Measurements from ENCODE around the gene SRR. TPM values are rescaled to one million over a fixed set of nuclear protein-coding genes. Genes with fewer than 3 reads are reported as not detected.

Gene SRR
- total RNA-seq, 4 donors from 2014 or later: 12.3 to 31.7 (median 24.1) TPM

DNA sequence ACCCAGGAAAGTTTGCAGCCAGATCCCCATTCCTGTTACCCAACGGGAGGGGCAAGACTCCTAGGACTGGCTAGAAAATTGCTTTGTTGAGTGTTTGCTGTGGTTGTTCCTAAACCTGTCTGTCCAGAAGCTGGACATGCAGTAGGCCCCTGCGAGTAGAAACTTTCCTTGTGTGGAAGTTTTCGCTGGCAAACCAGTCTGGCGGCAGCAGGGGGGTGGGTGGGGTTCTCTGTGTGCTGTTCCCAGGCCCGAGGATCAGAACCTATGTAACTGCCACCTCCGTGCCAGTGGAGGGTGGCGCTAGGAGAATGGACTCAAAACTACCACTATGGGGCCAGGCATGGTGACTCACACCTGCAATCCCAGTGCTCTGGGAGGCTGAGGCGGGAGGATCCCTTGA lies 42.7 kb downstream of the SRR start:
- H3K36me3 ChIP-seq: peaks cover 0 to 4% of the 10 kb centered on the region in 2 donors
- H3K27ac ChIP-seq: no peak overlapping the region
- DNase-seq: no peak
- no peaks in the 10 kb centered on the region for H3K4me1 ChIP-seq
- no peak overlapping the region for H3K4me3 ChIP-seq (replicated peaks in 1 of 3)
- intact Hi-C loops (cut with DNase I): no loop called here
- H3K27me3 ChIP-seq: no peaks in the 10 kb centered on the region
- no peak for TF ChIP-seq POLR2A (IDR thresholded peaks at IDR 0.05)
- WGBS, 2 donors: 90 to 91% methylated on average over 6 to 8 of the region's 8 CpGs
- H3K9me3 ChIP-seq: no peaks in the 10 kb centered on the region

DNA sequence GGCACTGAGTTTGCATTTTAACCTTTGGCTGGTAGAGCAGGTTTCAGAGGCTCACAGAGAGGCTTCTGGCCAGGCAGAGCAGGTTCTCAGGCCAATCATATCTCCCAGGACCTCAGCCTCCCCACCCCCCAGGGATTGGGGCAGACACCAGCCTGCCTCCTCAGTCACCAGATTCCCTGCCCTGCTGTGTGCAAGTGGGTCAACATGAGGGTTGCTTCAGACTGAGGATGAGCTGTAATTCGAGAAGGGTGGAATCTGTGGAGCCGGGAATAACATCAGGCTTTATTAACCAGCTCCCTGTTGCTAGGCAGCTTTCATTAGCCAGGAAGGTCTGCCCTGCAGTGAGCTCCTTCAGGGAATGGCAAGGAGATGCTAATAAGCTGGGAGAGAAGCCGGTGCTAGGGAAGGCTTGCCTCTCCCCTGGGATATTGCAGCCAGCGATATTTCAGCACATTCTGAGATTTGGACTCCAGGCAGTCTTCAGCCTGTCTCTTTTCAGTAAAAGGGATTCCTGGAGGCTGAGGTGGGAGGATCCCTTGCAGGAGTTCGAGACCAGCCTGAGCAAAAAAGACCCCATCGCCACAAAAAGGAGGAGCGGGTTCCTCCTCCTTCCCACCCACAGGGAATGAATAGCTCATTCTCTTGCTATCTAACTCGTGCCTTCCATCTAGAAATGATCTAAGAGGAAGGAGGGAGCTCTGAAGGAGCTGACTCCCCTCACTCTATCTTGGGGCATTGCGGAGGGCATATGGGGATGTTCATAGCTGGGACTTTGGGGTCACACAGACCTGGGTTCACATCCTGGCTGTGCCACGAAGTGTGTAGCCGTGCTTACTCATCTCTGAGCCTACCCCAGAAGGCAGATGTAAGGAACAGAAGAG lies 44.3 kb downstream of the SRR start:
- no peak for DNase-seq
- 73 to 79% methylated on average over 5 to 11 of the region's 11 CpGs for WGBS, 2 donors
- Histone ChIP-seq H3K27me3 (no peaks in the 10 kb centered on the region), H3K36me3 (no peaks in the 10 kb centered on the region), H3K4me1 (no peaks in the 10 kb centered on the region), H3K4me3 (replicated peaks in 1 of 3) (no peak overlapping the region), H3K9me3 (no peaks in the 10 kb centered on the region), H3K27ac (no peak overlapping the region)
- TF ChIP-seq, protein P1, sequence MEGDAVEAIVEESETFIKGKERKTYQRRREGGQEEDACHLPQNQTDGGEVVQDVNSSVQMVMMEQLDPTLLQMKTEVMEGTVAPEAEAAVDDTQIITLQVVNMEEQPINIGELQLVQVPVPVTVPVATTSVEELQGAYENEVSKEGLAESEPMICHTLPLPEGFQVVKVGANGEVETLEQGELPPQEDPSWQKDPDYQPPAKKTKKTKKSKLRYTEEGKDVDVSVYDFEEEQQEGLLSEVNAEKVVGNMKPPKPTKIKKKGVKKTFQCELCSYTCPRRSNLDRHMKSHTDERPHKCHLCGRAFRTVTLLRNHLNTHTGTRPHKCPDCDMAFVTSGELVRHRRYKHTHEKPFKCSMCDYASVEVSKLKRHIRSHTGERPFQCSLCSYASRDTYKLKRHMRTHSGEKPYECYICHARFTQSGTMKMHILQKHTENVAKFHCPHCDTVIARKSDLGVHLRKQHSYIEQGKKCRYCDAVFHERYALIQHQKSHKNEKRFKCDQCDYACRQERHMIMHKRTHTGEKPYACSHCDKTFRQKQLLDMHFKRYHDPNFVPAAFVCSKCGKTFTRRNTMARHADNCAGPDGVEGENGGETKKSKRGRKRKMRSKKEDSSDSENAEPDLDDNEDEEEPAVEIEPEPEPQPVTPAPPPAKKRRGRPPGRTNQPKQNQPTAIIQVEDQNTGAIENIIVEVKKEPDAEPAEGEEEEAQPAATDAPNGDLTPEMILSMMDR (IDR thresholded peaks at IDR 0.05): no peak
- no peak for TF ChIP-seq POLR2A (IDR thresholded peaks at IDR 0.05)
- intact Hi-C loops (cut with DNase I): no loop called here

DNA sequence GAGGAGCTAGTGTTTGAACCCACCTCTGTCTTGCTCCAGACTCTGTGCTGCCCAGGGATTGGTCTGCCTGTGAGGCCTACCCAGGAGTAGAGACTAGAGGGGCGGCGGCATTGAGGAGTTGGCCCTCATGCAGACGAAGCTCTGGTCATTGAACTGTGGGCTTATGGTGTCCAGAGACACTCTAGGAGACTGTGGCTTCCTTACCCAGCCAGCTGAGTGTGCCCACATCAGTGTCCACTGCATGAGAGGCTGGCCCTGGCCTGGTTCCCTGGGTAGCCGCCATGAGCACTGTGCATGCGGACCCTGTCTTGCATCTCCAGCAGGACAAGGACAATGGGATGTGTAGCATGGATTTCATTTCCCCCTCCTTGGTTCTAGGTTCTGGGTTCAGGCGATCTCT lies 47.5 kb downstream of the SRR start:
- Histone ChIP-seq H3K27me3 (no peaks in the 10 kb centered on the region), H3K9me3 (no peaks in the 10 kb centered on the region), H3K27ac (no peak overlapping the region), H3K36me3 (no peaks in the 10 kb centered on the region), H3K4me3 (replicated peaks in 1 of 3) (no peak overlapping the region), H3K4me1 (no peaks in the 10 kb centered on the region)
- no peak for DNase-seq
- TF ChIP-seq POLR2A (IDR thresholded peaks at IDR 0.05): no peak
- TF ChIP-seq, protein P1 (IDR thresholded peaks at IDR 0.05): no peak
- intact Hi-C loops (cut with DNase I): no loop called here
- 96 to 98% methylated on average over 6 of the region's 6 CpGs for WGBS, 2 donors

DNA sequence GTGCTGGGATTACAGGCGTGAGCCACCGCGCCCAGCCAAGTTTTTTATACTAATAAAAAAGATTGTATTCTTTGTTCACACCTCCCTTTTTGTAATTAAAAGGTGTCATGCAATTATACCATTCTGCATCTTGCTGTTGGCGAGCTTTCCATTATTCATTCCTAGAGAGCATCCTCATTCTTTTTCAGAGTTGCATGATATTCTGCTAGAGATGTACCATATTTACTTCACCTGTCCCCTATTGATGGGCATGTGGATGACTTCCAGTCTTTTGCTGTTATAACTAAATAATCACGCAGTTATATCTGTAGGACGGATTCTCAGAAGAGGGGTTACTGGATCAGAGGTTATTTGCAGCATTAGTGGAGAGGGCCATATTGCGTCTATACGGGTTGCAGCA lies 50.6 kb downstream of the SRR start:
- no peak for DNase-seq
- intact Hi-C loops (cut with DNase I): no loop called here
- WGBS, 2 donors: 84 to 86% methylated on average over 8 of the region's 8 CpGs
- Histone ChIP-seq H3K9me3 (no peaks in the 10 kb centered on the region), H3K27me3 (no peaks in the 10 kb centered on the region), H3K4me3 (replicated peaks in 1 of 3) (no peak overlapping the region), H3K4me1 (no peaks in the 10 kb centered on the region), H3K36me3 (no peaks in the 10 kb centered on the region), H3K27ac (no peak overlapping the region)
- TF ChIP-seq, protein P1 (IDR thresholded peaks at IDR 0.05): no peak
- no peak for TF ChIP-seq POLR2A (IDR thresholded peaks at IDR 0.05)

DNA sequence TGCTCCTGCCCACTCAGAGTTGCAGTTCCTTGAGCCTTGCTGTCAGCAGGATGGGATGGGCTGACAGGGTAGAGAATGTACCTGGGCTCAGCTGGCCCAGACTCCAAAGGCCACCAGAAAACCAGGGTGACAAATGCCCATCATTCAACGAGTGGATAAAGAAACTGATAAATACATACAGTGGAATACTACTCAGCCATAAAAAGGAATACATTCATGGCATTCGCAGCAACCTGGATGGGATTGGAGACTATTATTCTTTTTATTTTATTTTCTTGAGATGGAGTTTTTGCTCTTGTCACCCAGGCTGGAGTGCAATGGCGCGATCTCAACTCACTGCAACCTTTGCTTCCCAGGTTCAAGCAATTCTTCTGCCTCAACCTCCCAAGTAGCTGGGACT lies 53.5 kb downstream of the SRR start:
- DNase-seq: no peak
- no peak for TF ChIP-seq POLR2A (IDR thresholded peaks at IDR 0.05)
- TF ChIP-seq, protein P1 (IDR thresholded peaks at IDR 0.05): no peak
- Histone ChIP-seq H3K4me1 (no peaks in the 10 kb centered on the region), H3K36me3 (no peaks in the 10 kb centered on the region), H3K27me3 (no peaks in the 10 kb centered on the region), H3K27ac (no peak overlapping the region), H3K9me3 (no peaks in the 10 kb centered on the region), H3K4me3 (replicated peaks in 1 of 3) (no peak overlapping the region)
- WGBS, 2 donors: 97 to 100% methylated on average over 4 of the region's 4 CpGs
- intact Hi-C loops (cut with DNase I): no loop called here
